T47D (cell line): ENCODE measurements around the gene RSAD1.
A peak's percentile ranks its signal among the peaks of the same experiment; 100 is the strongest.
"Not testable (repeated sequence)": the region's sequence is repeated elsewhere in the genome, so short reads cannot be mapped to it uniquely, and the experiment has no call there.

Experiments
- DNase-seq, 2 experiments: peaks; one replicate each; pipeline versions ENCODE4 v3.0.0 to v3.0.0-alpha.2; 2011 to 2012; ENCODE audit warnings: low read depth in 1 of 2, low spot score in 1 of 2
- JUND ChIP-seq: IDR thresholded peaks from 2 replicates; pipeline ENCODE4 v1.6.1; 2012; ENCODE audit warnings: low read depth
- in situ Hi-C: cut with HindIII; loops from 2 replicates; pipeline ENCODE4 v1.10.0; 2016; ENCODE audit warnings: low sequenced_read_pairs, low pct_unique_long_range_greater_than_20kb

RSAD1 gene

DNA sequence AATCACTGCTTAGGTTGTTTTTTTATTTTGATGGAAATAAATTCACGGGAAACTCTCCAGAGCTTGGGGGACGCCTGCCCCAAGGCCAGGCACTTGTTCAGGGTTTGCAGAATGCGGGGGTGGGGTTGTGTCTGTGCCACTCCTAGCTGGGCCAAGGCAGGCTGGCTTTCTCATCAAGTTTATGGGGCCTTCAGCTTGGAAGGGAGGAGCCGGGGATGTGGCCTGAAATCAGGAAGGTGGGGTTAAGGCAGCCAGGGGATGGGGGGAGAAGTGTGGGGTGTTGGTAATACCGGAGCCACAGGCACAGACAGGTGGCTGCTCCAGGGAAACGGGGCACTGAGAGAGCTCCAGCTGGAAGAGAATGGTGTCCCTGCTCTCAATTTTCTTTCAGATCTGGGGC is 8.2 kb upstream of the RSAD1 start:
- no peak for TF ChIP-seq JUND
- in situ Hi-C loops: no loop called here
- DNase-seq: no peak

DNA sequence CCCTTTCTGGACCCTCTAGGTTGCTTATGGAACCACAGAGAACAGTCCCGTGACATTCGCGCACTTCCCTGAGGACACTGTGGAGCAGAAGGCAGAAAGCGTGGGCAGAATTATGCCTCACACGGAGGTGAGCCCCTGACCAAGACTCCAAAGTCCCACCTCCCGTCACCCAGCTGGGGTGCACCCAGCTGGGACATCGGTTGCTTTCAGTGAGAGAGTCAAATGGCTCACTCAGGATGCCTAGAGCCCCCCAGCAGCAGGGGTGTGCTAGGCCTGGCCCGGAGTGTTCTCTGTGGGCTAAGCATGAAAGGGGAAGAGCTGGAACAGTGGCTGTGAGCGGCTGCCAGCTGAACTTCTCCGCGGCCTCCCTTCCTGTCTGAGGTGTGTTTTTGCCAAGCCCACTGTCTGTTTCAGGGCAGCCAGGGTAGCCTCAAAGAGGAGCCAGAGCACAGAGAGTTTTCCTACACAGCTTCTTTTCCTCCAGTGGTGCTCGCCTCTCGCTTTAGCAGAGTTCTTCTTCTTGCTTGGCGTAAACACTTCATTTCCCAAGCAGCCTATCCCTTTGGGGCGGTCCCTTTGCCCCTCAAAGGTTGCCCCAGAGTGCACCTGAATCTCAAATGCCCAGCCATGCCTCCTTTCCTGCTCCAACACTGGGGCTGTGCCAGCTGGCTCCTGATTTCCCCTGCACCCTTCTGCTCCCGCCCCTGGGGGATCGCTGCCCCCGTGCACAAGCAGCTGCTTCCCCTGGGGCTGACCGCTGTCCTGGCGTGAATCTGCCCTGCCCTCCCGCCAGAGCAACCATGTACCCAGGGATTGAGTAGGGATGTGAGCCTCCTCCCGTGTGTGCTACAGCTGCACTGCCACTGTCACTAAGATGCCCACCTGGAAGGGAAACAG is 7.4 kb upstream of the RSAD1 start:
- no peak for DNase-seq
- in situ Hi-C loops: no loop called here
- TF ChIP-seq JUND: no peak

DNA sequence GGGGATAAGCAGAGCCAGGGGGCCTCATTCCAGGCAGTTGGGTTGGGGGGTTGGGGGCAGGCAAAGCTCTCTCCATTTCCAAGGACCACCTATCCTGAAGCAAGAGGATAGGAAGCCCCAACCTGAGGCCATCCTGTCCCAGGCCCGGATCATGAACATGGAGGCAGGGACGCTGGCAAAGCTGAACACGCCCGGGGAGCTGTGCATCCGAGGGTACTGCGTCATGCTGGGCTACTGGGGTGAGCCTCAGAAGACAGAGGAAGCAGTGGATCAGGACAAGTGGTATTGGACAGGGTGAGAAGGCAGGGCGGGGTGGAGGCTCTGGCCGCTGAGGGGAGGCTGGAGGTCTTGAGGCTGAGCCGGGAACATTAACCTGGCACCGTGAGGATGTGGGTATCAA is 6.4 kb upstream of the RSAD1 start:
- DNase-seq: no peak
- no peak for TF ChIP-seq JUND
- in situ Hi-C loops: no loop called here

DNA sequence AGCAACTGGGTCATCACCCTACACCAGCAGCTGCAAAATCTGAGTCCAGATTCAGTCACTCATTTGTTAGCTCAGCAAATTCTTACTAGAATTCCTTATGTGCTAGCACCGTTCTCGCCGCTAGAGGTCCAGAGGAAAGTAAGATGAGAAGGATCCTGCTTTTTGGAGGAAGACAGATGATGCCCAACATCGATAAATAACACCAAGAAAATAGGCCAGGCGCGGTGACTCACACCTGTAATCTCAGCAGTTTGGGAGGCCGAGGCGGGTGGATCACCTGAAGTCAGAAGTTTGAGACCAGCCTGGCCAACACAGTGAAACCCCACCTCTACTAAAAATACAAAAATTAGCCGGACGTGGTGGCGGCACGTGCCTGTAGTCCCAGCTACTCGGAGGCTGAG is 5.9 kb upstream of the RSAD1 start:
- in situ Hi-C loops: not testable (repeated sequence)
- peak in 1 of 2 experiments; percentile 71 for DNase-seq

DNA sequence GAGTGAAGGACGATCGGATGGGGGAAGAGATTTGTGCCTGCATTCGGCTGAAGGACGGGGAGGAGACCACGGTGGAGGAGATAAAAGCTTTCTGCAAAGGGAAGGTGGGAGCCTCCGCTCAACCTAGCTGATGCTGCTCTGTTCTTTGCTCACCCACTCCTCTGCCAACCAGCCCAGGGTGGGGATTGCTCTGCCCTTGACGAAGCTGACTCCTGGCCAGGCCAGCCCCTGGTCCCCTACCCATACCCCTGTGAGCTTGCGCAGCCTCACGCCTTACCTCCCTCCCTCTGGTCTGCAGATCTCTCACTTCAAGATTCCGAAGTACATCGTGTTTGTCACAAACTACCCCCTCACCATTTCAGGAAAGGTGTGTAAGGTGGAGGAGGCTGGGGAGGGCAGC is 4.8 kb upstream of the RSAD1 start:
- in situ Hi-C loops: no loop called here
- no peak for DNase-seq
- TF ChIP-seq JUND: no peak

DNA sequence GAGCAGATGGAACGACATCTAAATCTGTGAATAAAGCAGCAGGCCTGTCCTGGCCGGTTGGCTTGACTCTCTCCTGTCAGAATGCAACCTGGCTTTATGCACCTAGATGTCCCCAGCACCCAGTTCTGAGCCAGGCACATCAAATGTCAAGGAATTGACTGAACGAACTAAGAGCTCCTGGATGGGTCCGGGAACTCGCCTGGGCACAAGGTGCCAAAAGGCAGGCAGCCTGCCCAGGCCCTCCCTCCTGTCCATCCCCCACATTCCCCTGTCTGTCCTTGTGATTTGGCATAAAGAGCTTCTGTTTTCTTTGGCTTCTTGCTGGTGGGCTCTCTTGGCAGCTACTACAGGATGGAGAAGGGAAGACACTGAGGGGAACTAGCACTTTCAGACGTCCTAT is 4.1 kb upstream of the RSAD1 start:
- TF ChIP-seq JUND: no peak
- no peak for DNase-seq
- in situ Hi-C loops: no loop called here

DNA sequence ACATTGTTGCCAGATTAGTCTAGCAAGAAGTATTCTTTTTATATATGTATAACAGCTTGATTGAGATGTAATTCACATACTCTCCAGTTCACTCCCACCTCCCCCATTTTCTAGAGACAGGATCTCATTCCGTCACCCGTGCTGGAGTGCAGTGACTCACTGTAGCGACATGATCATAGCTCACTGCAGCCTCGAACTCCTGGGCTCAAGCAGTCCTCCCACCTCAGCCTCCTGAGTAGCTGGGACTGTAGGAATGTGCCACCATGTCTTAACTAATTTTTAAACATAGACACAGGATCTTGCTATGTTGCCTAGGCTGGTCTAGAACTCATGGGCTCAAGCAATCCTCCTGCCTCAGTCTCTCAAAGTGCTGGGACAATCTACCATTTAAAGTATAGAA is 3.3 kb upstream of the RSAD1 start:
- no peak for TF ChIP-seq JUND
- in situ Hi-C loops: no loop called here
- DNase-seq: no peak

DNA sequence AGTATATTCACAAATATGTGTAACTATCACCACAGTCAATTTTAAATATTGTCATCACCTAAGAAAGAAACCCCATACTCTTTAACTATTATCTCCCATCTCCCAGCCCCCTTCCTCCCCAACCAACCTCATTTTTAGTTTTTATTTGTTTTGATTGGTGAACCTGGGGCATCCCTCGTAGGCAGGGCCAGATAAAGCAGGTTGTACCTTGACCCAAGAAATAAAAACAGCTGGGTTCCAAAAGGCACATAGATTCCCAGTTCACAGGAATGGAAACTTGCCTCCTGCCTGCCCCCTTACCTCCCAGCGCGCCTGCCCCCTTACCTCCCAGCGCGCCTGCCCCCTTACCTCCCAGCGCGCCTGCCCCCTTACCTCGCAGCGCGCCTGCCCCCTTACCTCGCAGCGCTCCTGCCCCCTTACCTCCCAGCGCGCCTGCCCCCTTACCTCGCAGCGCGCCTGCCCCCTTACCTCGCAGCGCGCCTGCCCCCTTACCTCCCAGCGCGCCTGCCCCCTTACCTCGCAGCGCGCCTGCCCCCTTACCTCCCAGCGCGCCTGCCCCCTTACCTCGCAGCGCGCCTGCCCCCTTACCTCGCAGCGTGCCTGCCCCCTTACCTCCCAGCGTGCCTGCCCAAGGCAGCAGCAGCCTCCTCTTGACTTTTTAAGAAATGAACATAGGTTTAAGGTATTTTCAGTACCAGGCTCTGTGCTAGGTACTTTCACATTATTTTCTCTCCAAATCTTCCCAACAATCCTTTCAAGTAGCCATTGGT is 2.7 kb upstream of the RSAD1 start:
- DNase-seq, in situ Hi-C loops: not testable (repeated sequence)

DNA sequence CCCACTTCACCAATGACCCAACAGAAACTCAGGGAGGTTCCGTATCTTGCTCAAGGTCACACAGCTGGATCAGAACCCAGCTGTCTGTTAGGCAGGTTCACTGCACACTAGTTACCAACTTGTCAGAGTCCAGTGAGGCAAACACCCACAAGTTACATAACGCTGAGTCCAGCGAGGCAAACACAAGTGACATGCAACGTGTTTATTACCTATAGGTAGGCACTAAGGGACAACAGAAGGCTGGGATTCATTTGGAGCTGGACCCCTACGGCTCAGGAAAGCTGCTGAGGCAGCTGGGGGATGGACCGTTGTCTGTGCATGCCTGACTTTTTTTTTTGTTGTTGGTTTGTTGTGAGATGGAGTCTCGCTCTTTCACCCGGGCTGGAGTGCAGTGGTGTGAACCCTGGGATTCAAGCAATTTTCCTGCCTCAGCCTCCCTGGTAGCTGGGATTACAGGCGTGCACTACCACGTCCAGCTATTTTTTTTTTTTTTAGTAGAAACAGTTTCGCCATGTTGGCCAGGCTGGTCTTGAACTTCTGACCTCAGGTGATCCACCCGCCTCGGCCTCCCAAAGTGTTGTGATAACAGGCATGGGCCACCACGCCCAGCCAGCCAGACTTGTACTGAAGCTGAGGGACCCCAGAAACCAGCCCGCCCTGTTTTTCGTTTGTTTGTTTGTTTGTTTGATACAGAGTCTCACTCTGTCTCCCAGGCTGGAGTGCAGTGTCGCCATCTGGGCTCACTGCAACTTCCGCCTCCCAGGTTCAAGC is 1.9 kb upstream of the RSAD1 start:
- TF ChIP-seq JUND: no peak
- in situ Hi-C loops: no loop called here
- DNase-seq: no peak

DNA sequence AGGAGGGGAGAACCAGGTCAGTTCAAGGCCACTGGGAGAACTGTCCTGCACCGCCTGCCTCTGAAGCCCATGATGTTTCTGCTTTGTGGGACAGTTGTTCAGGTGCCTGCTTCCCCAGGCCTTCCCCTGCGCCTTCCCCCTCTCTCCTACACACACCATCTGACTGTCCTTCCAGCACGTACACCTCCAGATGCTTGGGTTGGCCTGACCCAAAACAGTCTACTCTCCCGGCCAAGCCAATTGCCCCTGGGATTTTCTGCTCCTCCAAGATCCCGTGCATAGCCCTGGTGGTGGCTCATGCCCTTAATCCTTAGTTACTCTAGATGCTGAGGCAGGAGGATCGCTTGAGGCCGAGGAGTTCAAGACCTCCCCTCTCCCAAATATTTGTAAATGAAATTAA is 684 bp upstream of the RSAD1 start:
- no peak for DNase-seq
- no peak for TF ChIP-seq JUND
- in situ Hi-C loops: no loop called here

DNA sequence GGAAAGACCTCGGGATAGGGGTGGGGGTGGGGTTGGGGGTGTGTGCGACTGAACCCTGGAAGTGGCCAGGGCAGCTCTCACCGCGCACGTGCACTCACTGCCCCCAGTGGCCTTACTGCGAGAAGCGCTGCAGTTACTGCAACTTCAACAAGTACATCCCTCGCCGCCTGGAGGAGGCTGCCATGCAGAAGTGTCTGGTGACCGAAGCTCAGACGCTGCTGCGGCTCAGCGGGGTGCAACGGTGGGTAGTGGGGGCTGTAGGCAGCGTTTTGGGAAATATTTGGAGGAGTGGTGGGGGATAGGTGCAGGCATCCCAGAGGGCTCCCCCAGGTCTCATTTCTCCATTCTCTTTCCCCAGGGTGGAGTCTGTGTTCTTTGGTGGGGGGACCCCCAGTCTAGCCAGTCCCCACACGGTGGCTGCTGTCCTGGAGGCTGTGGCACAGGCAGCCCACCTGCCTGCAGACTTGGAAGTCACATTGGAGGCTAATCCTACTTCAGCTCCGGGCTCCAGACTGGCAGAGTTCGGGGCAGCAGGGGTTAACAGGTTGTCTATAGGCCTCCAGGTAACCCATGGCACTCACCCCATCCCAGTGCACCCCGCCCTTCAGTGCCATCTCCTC is 972 bp downstream of the RSAD1 start:
- DNase-seq: peak; percentile 77 to 92
- no peak for TF ChIP-seq JUND
- in situ Hi-C loops: no loop called here

DNA sequence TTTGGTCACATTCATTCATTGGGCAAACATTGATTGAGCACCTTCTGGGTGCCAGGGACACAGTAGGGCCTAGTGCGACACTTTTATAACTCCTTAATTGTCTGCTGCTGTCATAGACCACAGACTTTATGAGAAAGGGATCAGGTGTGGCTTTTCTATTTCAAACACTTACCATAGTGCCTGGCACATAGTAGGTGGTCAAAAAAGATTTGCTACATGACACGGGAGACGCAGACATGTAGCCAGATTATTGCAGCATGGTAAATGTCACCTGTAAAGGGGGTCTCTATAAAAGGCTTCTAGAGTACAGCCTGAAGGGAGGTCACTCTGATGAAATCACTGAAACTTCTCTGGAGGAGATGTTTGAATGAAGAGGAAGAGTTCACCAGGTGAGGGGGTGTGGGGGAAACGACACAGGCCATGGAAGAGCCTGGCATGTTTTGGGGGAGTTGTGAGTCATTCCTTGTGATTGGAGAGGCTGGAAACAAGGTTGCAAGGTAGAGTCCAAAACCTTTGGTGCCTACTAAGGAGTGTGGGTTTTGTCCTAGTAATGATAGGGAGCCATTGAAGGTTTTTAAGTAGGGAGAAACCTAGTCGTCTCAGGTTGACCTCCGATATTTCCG is 1.6 kb downstream of the RSAD1 start:
- in situ Hi-C loops: no loop called here

More for the DNA sequence above, 1.6 kb downstream of the RSAD1 start:
- no peak for TF ChIP-seq JUND
- no peak for DNase-seq
